ENCODE measurements around the gene RPL36. TPM values are rescaled to one million over a fixed set of nuclear protein-coding genes. Genes with fewer than 3 reads are reported as not detected.

Gene RPL36
- total and polyA plus RNA-seq, 2 of the 8 experiments (the other 6 are each of a cell fraction or from before 2014, with no cell fraction given): 951 to 1,075 TPM

- Histone ChIP-seq H2BK12ac (ENCODE audit: low read depth, low read length) (no peak overlapping the region), H4K8ac (ENCODE audit: extremely low read depth, insufficient read depth, low read length) (peak overlapping the region; percentile 69; the same call in 1 of the 2 replicates), H2AK5ac (ENCODE audit: low read depth, low read length) (no peak overlapping the region), H4K20me1 (replicated peaks in 1 of 2; ENCODE audit: control insufficient read depth in 1 of 2, insufficient read depth in 2 of 2, low read length in 2 of 2) (peaks cover 0 to 10% of the 10 kb centered on the region in 2 experiments), H3K27ac (ENCODE audit: low read depth, low read length) (peak overlapping the region; percentile 69; the same call in 1 of the 2 replicates), H3K4me1 (replicated peaks in 1 of 4; ENCODE audit: control insufficient read depth in 3 of 4, insufficient read depth in 4 of 4, low read length in 3 of 4) (peaks cover 0 to 14% (median 0%) of the 10 kb centered on the region in 4 experiments; a peak in 5 of 7 replicates), H4K5ac (ENCODE audit: insufficient read length, low read depth, low read length) (peak overlapping the region; percentile 76), H3K18ac (ENCODE audit: extremely low read depth, low read length) (no peak overlapping the region; the same call in 1 of the 2 replicates), H3K9ac (replicated peaks in 1 of 4; ENCODE audit: extremely low read depth in 1 of 4, low read depth in 3 of 4, low read length in 3 of 4) (peak overlapping the region in 3 of 4 experiments; percentile 64 to 67 (median 65); a peak in 5 of 7 replicates), H2BK120ac (replicated peaks; ENCODE audit: low read depth, low read length) (no peak overlapping the region), H3K36me3 (ENCODE audit: control insufficient read depth in 2 of 4, insufficient read depth in 4 of 4, low read length in 3 of 4) (0 out of 8 replicates have a peak, but pooled peaks cover 0 to 2% (median 0%) of the 10 kb centered on the region in 4 experiments), H4K91ac (replicated peaks; ENCODE audit: insufficient read length, low read length) (no peak overlapping the region), H3K27me3 (replicated peaks in 1 of 4; ENCODE audit: control insufficient read depth in 3 of 4, extremely low read depth in 1 of 4, insufficient read depth in 3 of 4, low read length in 3 of 4) (no peaks in the 10 kb centered on the region), H3K23ac (ENCODE audit: insufficient read length) (no peak overlapping the region), H2BK5ac (ENCODE audit: low read depth, low read length) (peak overlapping the region; percentile 81; the same call in 1 of the 2 replicates), H2BK20ac (ENCODE audit: low read length) (no peak overlapping the region), H3K4me3 (ENCODE audit: extremely low read depth in 1 of 4, insufficient read depth in 2 of 4, low read depth in 3 of 4, low read length in 4 of 4) (peak overlapping the region; percentile 58 to 83 (median 76)), H3K79me2 (ENCODE audit: control insufficient read depth in 1 of 2, insufficient read depth in 2 of 2, low read length in 2 of 2) (no peaks in the 10 kb centered on the region), H3K23me2 (ENCODE audit: low read depth, low read length) (peaks cover 15% of the 10 kb centered on the region; the same call in 1 of the 2 replicates), H3K56ac (replicated peaks; ENCODE audit: insufficient read length, low read depth, low read length) (peak overlapping the region; percentile 52), H2BK15ac (ENCODE audit: low read length) (no peak overlapping the region), H2AFZ (ENCODE audit: low read length) (no peak overlapping the region; the same call in 1 of the 2 replicates), H3K4me2 (ENCODE audit: insufficient read depth in 1 of 2, low read depth in 2 of 2, low read length in 2 of 2) (peak overlapping the region; percentile 89 to 97), H3K79me1 (ENCODE audit: low read depth, low read length) (peaks cover 3% of the 10 kb centered on the region; the same call in 1 of the 2 replicates), H3K14ac (ENCODE audit: insufficient read length) (no peak overlapping the region), H3K9me3 (ENCODE audit: insufficient read depth in 2 of 2, low read depth in 1 of 2, low read length in 1 of 2) (no peaks in the 10 kb centered on the region), H3K4ac (replicated peaks; ENCODE audit: insufficient read length, low read depth, low read length) (peak overlapping the region; percentile 58)
- TF ChIP-seq MAX (IDR thresholded peaks at IDR 0.05) (peak; percentile 2; the same call in 1 of the 2 replicates), HDAC2 (IDR thresholded peaks at IDR 0.05; ENCODE audit: borderline replicate concordance in 1 of 2, low read depth in 2 of 2, low read length in 2 of 2) (no peak), CREB1 (IDR thresholded peaks at IDR 0.05) (no peak), PHF8 (conservative IDR thresholded peaks at IDR 0.05; ENCODE audit: low read depth, low read length) (peak; percentile 81), KDM5A (IDR thresholded peaks at IDR 0.05; ENCODE audit: low read length) (no peak), TAF7 (optimal IDR thresholded peaks at IDR 0.05; ENCODE audit: borderline replicate concordance, low read depth, low read length) (peak; percentile 7), MAFK (IDR thresholded peaks at IDR 0.05; ENCODE audit: low read depth, low read length) (no peak)
- DNase-seq (ENCODE audit: low read depth in 1 of 2, low spot score in 2 of 2) (no peak), FAIRE-seq (no peak)
- ChIA-PET CTCF (ENCODE audit: partially characterized antibody) (no interaction called here), POLR2A (ENCODE audit: partially characterized antibody) (interaction anchor here (1.0 to 2.8 kb wide), 5 partner anchors 11 to 38 kb away, joined by 3 to 13 read pairs (median 3); no protein-coding TSS in a partner anchor)
- WGBS, 2 experiments (ENCODE audit: extremely low coverage in 1 of 2, insufficient coverage in 1 of 2, insufficient read length in 1 of 2, insufficient replicate concordance in 2 of 2, low coverage in 1 of 2, low lambda C conversion rate in 2 of 2, missing lambda C conversion rate in 1 of 2): 9% methylated on average over 20 of the region's 23 CpGs; no CpG with 5 or more reads in 1 of the 2 experiments
Observed at GRCh38 chr19:5680084-5680436, 10.0 kb upstream of the RPL36 start.
